GM23248 (cell line): ENCODE results near the gene LINGO1. TPM values are rescaled to one million over a fixed set of nuclear protein-coding genes. Genes with fewer than 3 reads are reported as not detected.

ENCODE experiments used
- DNase-seq: peaks from one replicate; pipeline ENCODE4 v3.0.0-alpha.2; 2015
- H2AFZ ChIP-seq: fragments of 200-600 bp; sonication (generic); 2 replicates; pipeline ENCODE4 v1.6.1; 2016; ENCODE audit warnings: antibody characterized with exemption
- H3F3A ChIP-seq: fragments of 200-600 bp; sonication (generic); 2 replicates; pipeline ENCODE4 v1.6.1; 2016; ENCODE audit warnings: mild to moderate bottlenecking, antibody characterized with exemption, mixed run types; ENCODE audit not compliant: insufficient read depth
- H3K27ac ChIP-seq: fragments of 200-600 bp; sonication (generic); 2 replicates; pipeline ENCODE4 v1.5.1; 2016; ENCODE audit warnings: mild to moderate bottlenecking
- H3K27me3 ChIP-seq: fragments of 200-600 bp; sonication (generic); replicated peaks from 2 replicates; pipeline ENCODE4 v1.6.1; 2016; ENCODE audit warnings: mild to moderate bottlenecking; ENCODE audit not compliant: insufficient read depth
- H3K36me3 ChIP-seq: fragments of 200-600 bp; sonication (generic); 2 replicates; pipeline ENCODE4 v1.6.1; 2016; ENCODE audit warnings: low read depth, mild to moderate bottlenecking
- H3K4me1 ChIP-seq: fragments of 200-600 bp; sonication (generic); 2 replicates; pipeline ENCODE4 v1.6.1; 2016; ENCODE audit warnings: mild to moderate bottlenecking; ENCODE audit not compliant: insufficient read depth
- H3K4me2 ChIP-seq: fragments of 200-600 bp; sonication (generic); one replicate; pipeline ENCODE4 v1.6.1; 2016; ENCODE audit warnings: mild to moderate bottlenecking; ENCODE audit not compliant: unreplicated experiment
- H3K4me3 ChIP-seq: fragments of 200-600 bp; sonication (generic); 2 replicates; pipeline ENCODE4 v1.5.1; 2016; ENCODE audit warnings: mild to moderate bottlenecking
- H3K79me2 ChIP-seq: fragments of 200-600 bp; sonication (generic); 2 replicates; pipeline ENCODE4 v1.6.1; 2016; ENCODE audit warnings: mild to moderate bottlenecking; ENCODE audit not compliant: insufficient read depth
- H3K9ac ChIP-seq: fragments of 200-600 bp; sonication (generic); 2 replicates; pipeline ENCODE4 v1.6.1; 2016; ENCODE audit warnings: mild to moderate bottlenecking
- H3K9me2 ChIP-seq: fragments of 200-600 bp; sonication (generic); 2 replicates; pipeline ENCODE4 v1.6.1; 2016; ENCODE audit warnings: mixed run types, mild to moderate bottlenecking, moderate library complexity; ENCODE audit not compliant: insufficient read depth
- H3K9me3 ChIP-seq: fragments of 200-600 bp; sonication (generic); one replicate; pipeline ENCODE4 v1.6.1; 2017; ENCODE audit warnings: low read depth
- H4K20me1 ChIP-seq: fragments of 200-600 bp; sonication (generic); 2 replicates; pipeline ENCODE4 v1.6.0; 2016; ENCODE audit not compliant: insufficient read depth
- EZH2 ChIP-seq: fragments of 200-600 bp; sonication (generic); IDR thresholded peaks from 2 replicates; pipeline ENCODE4 v1.6.1; 2018; ENCODE audit warnings: antibody characterized with exemption, mild to moderate bottlenecking; ENCODE audit not compliant: insufficient read depth, poor library complexity, severe bottlenecking
- EZH2phosphoT487 ChIP-seq: fragments of 200-600 bp; sonication (generic); IDR thresholded peaks from 2 replicates; pipeline ENCODE4 v1.6.1; 2018; ENCODE audit warnings: antibody characterized with exemption, moderate library complexity, mild to moderate bottlenecking, low read depth; ENCODE audit not compliant: insufficient read depth
- WGBS, 2 experiments: methylation state at CpG; one replicate each; pipeline ENCODE4 v1.1.6; 2015 to 2017; ENCODE audit warnings: low lambda C conversion rate in 2 of 2, low coverage in 1 of 2; ENCODE audit errors: missing lambda C conversion rate in 2 of 2; 5-methylcytosine and 5-hydroxymethylcytosine counted together
- in situ Hi-C: fragments of 300-500 bp; cut with MboI; formaldehyde crosslinking; loops from 2 replicates; pipeline ENCODE4 v1.15.0; 2020
- polyA plus RNA-seq: library from polyadenylated mRNA; unstranded; fragments of >200 nt; fragmentation: Nextera tagmentation; extraction: Ambion mirVana; gene quantifications from 2 replicates; pipeline ENCODE4 v1.2.1, GENCODE V29; 2016
- total RNA-seq: library from RNA; depleted of rRNA; stranded (reverse); fragments of >200 nt; shearing (Covaris generic); gene quantifications from 2 replicates; pipeline ENCODE4 v1.2.3, GENCODE V29; 2014

The LINGO1 gene
- total and polyA plus RNA-seq, 2 experiments from 2014 or later, result not detected

GRCh38 chr15:77629070-77630030 lies 3.4 kb downstream of the LINGO1 start:
- Histone ChIP-seq H3F3A (no peaks in the 10 kb centered on the region), H3K4me1 (no peaks in the 10 kb centered on the region), H3K4me2 (no peak overlapping the region), H4K20me1 (no peaks in the 10 kb centered on the region), H2AFZ (no peak overlapping the region), H3K4me3 (no peak overlapping the region), H3K9me2 (no peaks in the 10 kb centered on the region), H3K79me2 (no peaks in the 10 kb centered on the region), H3K9ac (no peak overlapping the region), H3K9me3 (no peaks in the 10 kb centered on the region), H3K36me3 (no peaks in the 10 kb centered on the region), H3K27me3 (peaks cover 52% of the 10 kb centered on the region), H3K27ac (no peak overlapping the region)
- TF ChIP-seq EZH2 (no peak), EZH2phosphoT487 (no peak)
- in situ Hi-C loops, result no loop called here
- WGBS, 2 experiments, result 72 to 74% methylated on average over 8 of the region's 8 CpGs
- DNase-seq, result no peak

- Histone ChIP-seq H2AFZ (no peak overlapping the region), H3K4me3 (no peak overlapping the region), H3K79me2 (no peaks in the 10 kb centered on the region), H3K36me3 (no peaks in the 10 kb centered on the region), H3K9ac (no peak overlapping the region), H3K4me2 (no peak overlapping the region), H3K9me3 (no peaks in the 10 kb centered on the region), H3K27ac (no peak overlapping the region), H3K4me1 (no peaks in the 10 kb centered on the region), H3K9me2 (no peaks in the 10 kb centered on the region), H3F3A (no peaks in the 10 kb centered on the region), H4K20me1 (no peaks in the 10 kb centered on the region), H3K27me3 (peaks cover 52% of the 10 kb centered on the region)
- TF ChIP-seq EZH2 (no peak), EZH2phosphoT487 (no peak)
- in situ Hi-C loops, result no loop called here
- WGBS, 2 experiments, result 59 to 60% methylated on average over 2 of the region's 2 CpGs
- no peak for DNase-seq
These were observed 4.7 kb downstream of the LINGO1 start for GRCh38 chr15:77628010-77628409.

- H3K4me3 ChIP-seq, result no peak overlapping the region
- WGBS, 2 experiments, result 92 to 93% methylated on average over 2 of the region's 2 CpGs
These were observed 5.1 kb downstream of the LINGO1 start for GRCh38 chr15:77627581-77627980.

DNA sequence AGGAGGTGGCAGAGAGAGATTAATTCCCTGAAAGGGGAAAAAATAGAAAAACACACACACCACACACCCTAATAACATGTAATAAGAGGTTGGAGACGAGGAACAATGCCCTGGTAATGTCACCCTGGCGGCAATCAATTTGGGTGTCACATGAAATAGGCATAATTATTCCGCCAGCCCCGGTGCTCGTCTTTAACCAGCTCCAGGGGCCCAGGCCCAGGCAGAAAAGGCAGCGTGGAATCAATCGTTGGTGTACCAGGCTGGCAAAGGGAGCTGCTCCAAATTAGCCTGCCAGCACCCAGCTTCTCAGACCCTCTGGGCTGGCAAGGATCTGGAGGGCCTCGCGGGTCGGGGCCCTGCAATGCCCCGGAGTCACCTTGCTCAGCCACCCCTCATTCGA lies 5.6 kb downstream of the LINGO1 start:
- TF ChIP-seq EZH2phosphoT487 (no peak), EZH2 (no peak)
- in situ Hi-C loops, result no loop called here
- Histone ChIP-seq H3K9me2 (no peaks in the 10 kb centered on the region), H3K9ac (no peak overlapping the region), H4K20me1 (no peaks in the 10 kb centered on the region), H3K27me3 (peaks cover 50% of the 10 kb centered on the region), H3K27ac (no peak overlapping the region), H3K79me2 (no peaks in the 10 kb centered on the region), H3K36me3 (no peaks in the 10 kb centered on the region), H2AFZ (no peak overlapping the region), H3K4me1 (no peaks in the 10 kb centered on the region), H3K4me2 (no peak overlapping the region), H3K9me3 (no peaks in the 10 kb centered on the region), H3K4me3 (no peak overlapping the region), H3F3A (no peaks in the 10 kb centered on the region)
- WGBS, 2 experiments, result 49 to 51% methylated on average over 12 of the region's 12 CpGs
- no peak for DNase-seq

More at GRCh38 chr15:77627581-77627980, 5.1 kb downstream of the LINGO1 start:
- no peaks in the 10 kb centered on the region for H3K79me2 ChIP-seq
- no peaks in the 10 kb centered on the region for H3K9me3 ChIP-seq
- no peaks in the 10 kb centered on the region for H4K20me1 ChIP-seq
- H3K4me1 ChIP-seq, result no peaks in the 10 kb centered on the region
- in situ Hi-C loops, result no loop called here
- H3K9me2 ChIP-seq, result no peaks in the 10 kb centered on the region
- no peaks in the 10 kb centered on the region for H3K36me3 ChIP-seq
- peaks cover 52% of the 10 kb centered on the region for H3K27me3 ChIP-seq
- H3K4me2 ChIP-seq, result no peak overlapping the region
- TF ChIP-seq EZH2 (no peak), EZH2phosphoT487 (no peak)
- no peak overlapping the region for H2AFZ ChIP-seq
- no peak overlapping the region for H3K27ac ChIP-seq
- H3F3A ChIP-seq, result no peaks in the 10 kb centered on the region
- H3K9ac ChIP-seq, result no peak overlapping the region
- no peak for DNase-seq
